Neuronal stem cell (in vitro differentiated cells): ENCODE data around the gene FAM222B.
A peak's percentile ranks its signal among the peaks of the same experiment; 100 is the strongest.

ENCODE experiments used
- DNase-seq: peaks from one replicate; pipeline ENCODE4 v3.0.0-alpha.2; 2013; ENCODE audit warnings: low spot score
- H2AFZ ChIP-seq: one replicate; pipeline ENCODE4 v1.6.1; 2013; ENCODE audit warnings: mild to moderate bottlenecking, low read length, inconsistent platforms
- H2AK5ac ChIP-seq: 2 replicates; pipeline ENCODE4 v1.6.1; 2013; ENCODE audit warnings: low read depth, mild to moderate bottlenecking, inconsistent platforms, low read length, moderate library complexity, mixed read lengths
- H2BK120ac ChIP-seq: 2 replicates; pipeline ENCODE4 v1.6.1; 2013; ENCODE audit warnings: low read depth, mild to moderate bottlenecking, inconsistent platforms, low read length, moderate library complexity, mixed read lengths
- H2BK12ac ChIP-seq: one replicate; pipeline ENCODE4 v1.6.1; 2013; ENCODE audit warnings: low read length, inconsistent platforms
- H2BK15ac ChIP-seq: 2 replicates; pipeline ENCODE4 v1.6.1; 2013; ENCODE audit warnings: mild to moderate bottlenecking, low read length, inconsistent platforms, mixed read lengths
- H2BK5ac ChIP-seq: one replicate; pipeline ENCODE4 v1.6.1; 2013; ENCODE audit warnings: inconsistent platforms, mild to moderate bottlenecking, low read length, moderate library complexity
- H3K14ac ChIP-seq: one replicate; pipeline ENCODE4 v1.6.1; 2013; ENCODE audit warnings: low read length, inconsistent platforms
- H3K18ac ChIP-seq: 2 replicates; pipeline ENCODE4 v1.6.1; 2013; ENCODE audit warnings: low read length, inconsistent platforms
- H3K23ac ChIP-seq: 2 replicates; pipeline ENCODE4 v1.6.1; 2013; ENCODE audit warnings: low read depth, mild to moderate bottlenecking, mixed read lengths, low read length, inconsistent platforms; ENCODE audit not compliant: poor library complexity
- H3K27ac ChIP-seq: replicated peaks from 3 replicates; pipeline ENCODE4 v1.5.1; 2013; ENCODE audit warnings: low read length, inconsistent platforms
- H3K27me3 ChIP-seq, 3 experiments: 2 replicates each; pipeline ENCODE4 v1.6.1; 2013; ENCODE audit warnings: low read length in 3 of 3, mild to moderate bottlenecking in 2 of 3, inconsistent platforms in 1 of 3, low read depth in 1 of 3, mixed read lengths in 1 of 3, moderate library complexity in 1 of 3; ENCODE audit not compliant: control insufficient read depth in 3 of 3, insufficient read depth in 3 of 3
- H3K36me3 ChIP-seq, 2 donors: replicated peaks in 1 of 2; 2 replicates each; pipeline ENCODE4 v1.6.1; 2013; ENCODE audit warnings: low read length in 2 of 2; ENCODE audit not compliant: control insufficient read depth in 2 of 2, insufficient read depth in 2 of 2
- H3K4ac ChIP-seq: 2 replicates; pipeline ENCODE4 v1.6.1; 2013; ENCODE audit warnings: inconsistent platforms, mild to moderate bottlenecking, low read length, moderate library complexity
- H3K4me1 ChIP-seq, 2 donors: 1 replicate in 1 of 2; 2 replicates in 1 of 2; pipeline ENCODE4 v1.6.1; 2013; ENCODE audit warnings: low read length in 2 of 2, low read depth in 1 of 2; ENCODE audit not compliant: control insufficient read depth in 2 of 2, insufficient read depth in 1 of 2
- H3K4me2 ChIP-seq: one replicate; pipeline ENCODE4 v1.6.1; 2013; ENCODE audit warnings: mild to moderate bottlenecking, low read length, inconsistent platforms; ENCODE audit not compliant: insufficient read depth, poor library complexity, severe bottlenecking
- H3K4me3 ChIP-seq, 2 donors: 2 replicates each; pipeline ENCODE4 v1.5.1; 2013; ENCODE audit warnings: low read length in 2 of 2, mild to moderate bottlenecking in 2 of 2, inconsistent platforms in 1 of 2, moderate library complexity in 1 of 2
- H3K79me1 ChIP-seq: one replicate; pipeline ENCODE4 v1.6.1; 2013; ENCODE audit warnings: low read depth, mild to moderate bottlenecking, inconsistent platforms, low read length, moderate library complexity
- H3K9ac ChIP-seq: one replicate; pipeline ENCODE4 v1.6.1; 2013; ENCODE audit warnings: mild to moderate bottlenecking, low read depth, low read length, inconsistent platforms; ENCODE audit not compliant: poor library complexity
- H3K9me3 ChIP-seq, 2 donors: replicated peaks in 1 of 2; 2 replicates each; pipeline versions ENCODE3 to v1.6.1; 2013; ENCODE audit warnings: low read length in 2 of 2, mild to moderate bottlenecking in 2 of 2, inconsistent platforms in 1 of 2, low read depth in 1 of 2, mixed read lengths in 1 of 2, moderate library complexity in 1 of 2; ENCODE audit not compliant: control insufficient read depth in 2 of 2, insufficient read depth in 1 of 2
- H4K8ac ChIP-seq: one replicate; pipeline ENCODE4 v1.6.1; 2013; ENCODE audit warnings: low read depth, mild to moderate bottlenecking, inconsistent platforms, low read length, moderate library complexity
- H4K91ac ChIP-seq: one replicate; pipeline ENCODE4 v1.6.1; 2013; ENCODE audit warnings: low read length, low read depth, mild to moderate bottlenecking, inconsistent platforms; ENCODE audit not compliant: poor library complexity
- WGBS, 2 donors: extraction: QIAGEN DNeasy Blood & Tissue Kit; methylation state at CpG; one replicate each; pipeline ENCODE4 v1.1.7; 2013; ENCODE audit warnings: missing lambda C conversion rate in 2 of 2, mixed read lengths in 1 of 2; ENCODE audit not compliant: insufficient read length in 2 of 2, insufficient replicate concordance in 1 of 2; ENCODE audit errors: extremely low coverage in 2 of 2; 5-methylcytosine and 5-hydroxymethylcytosine counted together

The FAM222B gene

DNA sequence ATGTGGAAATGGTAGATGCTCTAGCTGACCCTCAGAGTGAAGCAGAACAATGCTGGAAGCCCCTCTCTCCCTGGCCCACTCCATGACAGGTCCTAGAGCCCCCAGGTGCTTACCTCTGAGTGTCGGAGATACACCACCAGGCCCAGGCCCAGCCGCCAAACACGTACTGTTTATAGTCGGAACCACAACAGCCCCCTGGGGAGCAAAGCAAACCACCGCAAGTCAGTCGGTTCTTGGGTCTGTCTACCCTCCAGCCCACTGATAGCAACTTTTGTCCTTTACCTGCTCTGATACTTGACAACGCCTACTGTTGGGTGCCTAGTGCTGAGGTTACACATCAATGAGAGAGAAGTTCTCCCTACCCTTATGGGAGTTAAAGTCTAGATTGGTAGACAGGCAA lies 46.2 kb upstream of the FAM222B start:
- Histone ChIP-seq H2BK12ac (no peak overlapping the region), H2BK15ac (no peak overlapping the region), H2AFZ (no peak overlapping the region), H4K91ac (no peak overlapping the region), H3K9ac (no peak overlapping the region), H4K8ac (no peak overlapping the region), H3K4me3 (no peak overlapping the region), H2BK5ac (no peak overlapping the region), H3K4ac (no peak overlapping the region), H3K4me2 (no peak overlapping the region), H3K36me3 (peaks cover 19 to 53% of the 10 kb centered on the region in 2 donors), H2BK120ac (no peak overlapping the region), H3K4me1 (peaks cover 0 to 18% of the 10 kb centered on the region in 2 donors), H3K18ac (no peak overlapping the region), H3K9me3 (no peaks in the 10 kb centered on the region), H3K23ac (no peak overlapping the region), H3K27ac (no peak overlapping the region), H3K79me1 (peaks cover 3% of the 10 kb centered on the region), H3K14ac (no peak overlapping the region), H2AK5ac (no peak overlapping the region), H3K27me3 (no peaks in the 10 kb centered on the region)
- no peak for DNase-seq
- WGBS, 2 donors = no CpG with 5 or more reads among the region's 7 CpGs

DNA sequence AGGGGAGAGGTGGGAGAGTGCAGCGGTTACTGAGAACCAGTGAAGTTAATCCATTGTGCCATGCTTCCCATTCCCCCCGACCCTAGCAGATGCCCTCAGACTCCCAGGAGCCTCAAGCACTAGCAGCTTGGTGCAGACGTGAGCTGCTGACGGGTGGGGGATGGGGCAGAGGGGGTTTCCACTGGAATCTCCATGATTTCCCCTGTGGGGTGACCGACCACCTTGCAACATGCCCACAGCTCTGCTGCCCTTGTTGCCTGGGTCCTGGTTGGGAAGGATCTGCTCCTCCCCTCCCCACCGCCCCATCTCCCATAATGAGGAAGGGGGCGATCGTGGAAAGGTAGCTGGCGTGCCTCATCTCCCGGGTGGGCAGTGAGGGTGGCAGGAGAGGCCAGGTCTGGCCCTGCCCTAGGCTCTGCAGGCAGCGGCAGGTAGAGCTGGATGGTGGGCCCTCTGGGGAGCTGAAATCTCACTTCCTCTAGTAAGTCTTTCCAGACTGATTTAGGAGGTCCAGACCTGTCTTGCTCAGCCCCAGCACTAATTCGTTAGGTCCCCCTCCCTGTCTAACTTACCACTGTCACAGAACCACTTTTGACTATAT lies 45.4 kb upstream of the FAM222B start:
- no peak overlapping the region for H3K4me2 ChIP-seq
- no peak overlapping the region for H2AK5ac ChIP-seq
- no peak overlapping the region for H3K4ac ChIP-seq
- no peak overlapping the region for H3K14ac ChIP-seq
- no peak overlapping the region for H3K4me3 ChIP-seq
- H3K23ac ChIP-seq = peak overlapping the region; percentile 69
- H2AFZ ChIP-seq = no peak overlapping the region
- H3K4me1 ChIP-seq = peaks cover 0 to 18% of the 10 kb centered on the region in 2 donors
- H3K27ac ChIP-seq = no peak overlapping the region
- H3K27me3 ChIP-seq = no peaks in the 10 kb centered on the region
- peaks cover 2% of the 10 kb centered on the region for H3K79me1 ChIP-seq
- no peaks in the 10 kb centered on the region for H3K9me3 ChIP-seq
- H2BK15ac ChIP-seq = no peak overlapping the region
- H4K91ac ChIP-seq = no peak overlapping the region
- H3K18ac ChIP-seq = no peak overlapping the region
- no peak overlapping the region for H3K9ac ChIP-seq
- WGBS, 2 donors = no CpG with 5 or more reads among the region's 12 CpGs
- H2BK120ac ChIP-seq = no peak overlapping the region
- H4K8ac ChIP-seq = no peak overlapping the region
- H3K36me3 ChIP-seq = peaks cover 20 to 57% of the 10 kb centered on the region in 2 donors
- no peak overlapping the region for H2BK5ac ChIP-seq
- DNase-seq = no peak
- no peak overlapping the region for H2BK12ac ChIP-seq

DNA sequence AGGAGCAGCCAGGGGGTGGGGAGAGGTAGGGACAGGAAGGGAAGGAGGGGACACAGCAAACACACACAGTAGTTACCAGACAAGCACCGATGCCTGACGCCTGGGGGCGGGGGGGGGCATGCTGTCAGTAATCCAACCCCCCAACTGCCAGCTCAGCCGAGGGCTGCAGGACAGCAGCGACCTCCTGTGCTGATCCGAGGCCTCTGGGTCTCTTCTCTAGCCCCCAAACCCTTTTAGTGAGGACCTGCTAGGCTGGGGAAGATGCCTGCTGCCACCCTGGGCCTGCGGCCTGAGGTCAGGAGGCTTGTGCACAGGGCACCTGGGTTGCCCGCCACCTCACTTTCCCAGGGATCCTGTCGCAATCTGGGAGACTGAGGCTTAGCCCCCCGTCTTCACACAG lies 43.4 kb upstream of the FAM222B start:
- no peak overlapping the region for H2AFZ ChIP-seq
- no CpG with 5 or more reads among the region's 10 CpGs for WGBS, 2 donors

DNA sequence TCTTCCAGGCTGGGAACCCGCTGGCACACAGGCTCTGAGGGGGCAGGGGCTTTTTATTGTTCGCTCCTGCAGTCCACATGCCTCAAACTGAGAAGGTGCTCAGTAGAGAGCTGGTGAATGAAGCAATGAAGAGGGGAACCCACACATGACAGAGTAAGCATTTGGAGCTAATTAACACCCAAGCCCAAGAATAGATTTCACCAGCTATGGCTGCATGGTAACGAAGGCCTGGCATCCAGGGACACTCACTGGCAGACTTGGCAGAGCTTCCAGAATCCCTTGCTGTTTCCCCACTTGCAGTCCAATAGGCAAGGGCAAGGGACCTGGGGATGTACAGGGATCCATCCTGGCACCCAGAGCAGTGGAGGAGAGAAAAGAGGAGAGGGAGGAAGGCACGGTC lies 42.8 kb upstream of the FAM222B start:
- Histone ChIP-seq H3K36me3 (peaks cover 42 to 77% of the 10 kb centered on the region in 2 donors), H3K9me3 (no peaks in the 10 kb centered on the region), H3K79me1 (no peaks in the 10 kb centered on the region), H2AK5ac (no peak overlapping the region), H3K4me3 (no peak overlapping the region), H4K91ac (no peak overlapping the region), H3K18ac (no peak overlapping the region), H3K4me2 (no peak overlapping the region), H3K4ac (no peak overlapping the region), H2AFZ (no peak overlapping the region), H3K27ac (no peak overlapping the region), H2BK5ac (no peak overlapping the region), H3K14ac (no peak overlapping the region), H2BK15ac (no peak overlapping the region), H3K23ac (peak overlapping the region; percentile 34), H2BK12ac (no peak overlapping the region), H3K4me1 (peaks cover 0 to 6% of the 10 kb centered on the region in 2 donors), H3K9ac (no peak overlapping the region), H3K27me3 (no peaks in the 10 kb centered on the region), H2BK120ac (no peak overlapping the region), H4K8ac (no peak overlapping the region)
- DNase-seq = no peak
- WGBS, 2 donors = no CpG with 5 or more reads among the region's 4 CpGs

More for the DNA sequence above, 43.4 kb upstream of the FAM222B start:
- no peak overlapping the region for H3K18ac ChIP-seq
- no peak overlapping the region for H2BK15ac ChIP-seq
- no peaks in the 10 kb centered on the region for H3K79me1 ChIP-seq
- H3K4me2 ChIP-seq = no peak overlapping the region
- H2BK12ac ChIP-seq = no peak overlapping the region
- no peak overlapping the region for H3K23ac ChIP-seq
- no peak overlapping the region for H3K4ac ChIP-seq
- H3K27ac ChIP-seq = no peak overlapping the region
- H2BK120ac ChIP-seq = no peak overlapping the region
- H2AK5ac ChIP-seq = no peak overlapping the region
- peaks cover 0 to 8% of the 10 kb centered on the region in 2 donors for H3K4me1 ChIP-seq
- H3K27me3 ChIP-seq = no peaks in the 10 kb centered on the region
- H3K9me3 ChIP-seq = no peaks in the 10 kb centered on the region
- peaks cover 36 to 74% of the 10 kb centered on the region in 2 donors for H3K36me3 ChIP-seq
- H3K9ac ChIP-seq = no peak overlapping the region
- no peak for DNase-seq
- H3K4me3 ChIP-seq = no peak overlapping the region
- H3K14ac ChIP-seq = no peak overlapping the region
- no peak overlapping the region for H4K8ac ChIP-seq
- H4K91ac ChIP-seq = no peak overlapping the region
- H2BK5ac ChIP-seq = no peak overlapping the region
